HepG2 (cell line): Measurements from ENCODE around the gene RHBDD1. TPM values are rescaled to one million over a fixed set of nuclear protein-coding genes. Genes with fewer than 3 reads are reported as not detected.

Experiments used
- ATAC-seq: fragments of 200-7000 bp; cut with Tn5 transposase; 3 replicates; pipeline ENCODE4 v1.9.1; 2020; ENCODE audit warnings: mild to moderate bottlenecking, moderate library complexity
- BruUV-seq: library from RNA; stranded (reverse); fragments of 400-500 nt; replicated peaks from 2 replicates; lab custom pipeline; 2021; lab: Mats Ljungman, UMichigan
- CTCF ChIA-PET: fragments of 300-600 bp; formaldehyde crosslinking; extraction: SDS; loops from one replicate; lab custom pipeline; 2021; ENCODE audit warnings: low total read pairs, inconsistent platforms, low intra/inter-chr PET ratio; lab: Yijun Ruan, JAX
- POLR2A ChIA-PET: fragments of 350-600 bp; sonication (Branson Sonifier 250); formaldehyde crosslinking; loops from one replicate; lab custom pipeline; 2020; ENCODE audit warnings: antibody characterized with exemption, inconsistent platforms; lab: Yijun Ruan, JAX
- DNase-seq: peaks from one replicate; pipeline ENCODE4 v3.0.0-alpha.2; 2015; ENCODE audit warnings: low spot score
- FAIRE-seq: peaks from 3 replicates; lab custom pipeline; 2011; peaks lifted over from hg19 to GRCh38; lab: Jason Lieb, UNC
- H2AFZ ChIP-seq: one replicate; pipeline ENCODE4 v1.6.1; 2011; ENCODE audit warnings: low read length, inconsistent platforms
- H3K27ac ChIP-seq: fragments of 300-600 bp; 3 replicates; pipeline ENCODE4 v1.8.0; 2011; ENCODE audit warnings: mixed run types, mild to moderate bottlenecking, mixed read lengths, low read length, inconsistent platforms; ENCODE audit not compliant: insufficient read depth; ENCODE audit errors: extremely low read length
- H3K27me3 ChIP-seq, 2 experiments: fragments of 200-600 bp in 1 of 2; 2 replicates in 1 of 2; 3 replicates in 1 of 2; pipeline versions ENCODE4 v1.6.0 to v1.8.0; 2011; ENCODE audit warnings: low read length in 2 of 2, mild to moderate bottlenecking in 2 of 2, moderate library complexity in 2 of 2, inconsistent platforms in 1 of 2; ENCODE audit not compliant: insufficient read depth in 2 of 2, control insufficient read depth in 1 of 2
- H3K36me3 ChIP-seq, 2 experiments: fragments of 200-600 bp in 1 of 2; replicated peaks in 1 of 2; 2 replicates in 1 of 2; 3 replicates in 1 of 2; pipeline versions ENCODE4 v1.5.1 to v1.8.0; 2011; ENCODE audit warnings: low read length in 2 of 2, inconsistent platforms in 1 of 2; ENCODE audit not compliant: insufficient read depth in 2 of 2, control insufficient read depth in 1 of 2
- H3K4me1 ChIP-seq: 2 replicates; pipeline ENCODE4 v1.5.1; 2012; ENCODE audit warnings: low read length, inconsistent platforms; ENCODE audit not compliant: insufficient read depth
- H3K4me2 ChIP-seq: 2 replicates; pipeline ENCODE4 v1.6.0; 2011; ENCODE audit warnings: low read depth, low read length, inconsistent platforms
- H3K4me3 ChIP-seq, 3 experiments: fragments of 200-600 bp in 1 of 3; sonication (generic), shearing (Covaris generic) in 1 of 3; replicated peaks in 1 of 3; 2 replicates each; pipeline ENCODE4 v1.5.1; 2011 to 2016; ENCODE audit warnings: low read length in 3 of 3, inconsistent platforms in 2 of 3, low read depth in 2 of 3, mild to moderate bottlenecking in 2 of 3, control low read depth in 1 of 3, mixed read lengths in 1 of 3; ENCODE audit not compliant: insufficient read depth in 1 of 3
- H3K79me2 ChIP-seq: one replicate; pipeline ENCODE4 v1.6.1; 2011; ENCODE audit warnings: low read length, inconsistent platforms; ENCODE audit not compliant: insufficient read depth
- H3K9ac ChIP-seq: 2 replicates; pipeline ENCODE4 v1.6.0; 2011; ENCODE audit warnings: mild to moderate bottlenecking, low read depth, low read length, inconsistent platforms; ENCODE audit not compliant: insufficient read depth
- H3K9me3 ChIP-seq: 2 replicates; pipeline ENCODE4 v1.5.1; 2012; ENCODE audit warnings: mild to moderate bottlenecking, low read length
- H4K20me1 ChIP-seq: 2 replicates; pipeline ENCODE4 v1.6.0; 2011; ENCODE audit warnings: inconsistent platforms, mild to moderate bottlenecking, low read length, moderate library complexity; ENCODE audit not compliant: insufficient read depth
- ATF5 ChIP-seq: sonication (generic); formaldehyde crosslinking; IDR thresholded peaks from 2 replicates; pipeline ENCODE4 v1.4.0; 2020; ENCODE audit warnings: mild to moderate bottlenecking, low read depth, missing genetic modification reagents
- CSRNP1 ChIP-seq: sonication (generic); formaldehyde crosslinking; IDR thresholded peaks from 2 replicates; pipeline ENCODE4 v1.8.1; 2023; ENCODE audit warnings: mild to moderate bottlenecking, missing genetic modification reagents
- DMAP1 ChIP-seq: IDR thresholded peaks from 2 replicates; pipeline ENCODE4 v1.6.1; 2016
- ELF4 ChIP-seq: sonication (generic); formaldehyde crosslinking; IDR thresholded peaks from 2 replicates; pipeline ENCODE4 v1.5.0; 2020; ENCODE audit warnings: missing genetic modification reagents, mild to moderate bottlenecking, moderate library complexity, borderline replicate concordance
- MBD4 ChIP-seq: IDR thresholded peaks from 2 replicates; pipeline ENCODE4 v1.6.1; 2012; ENCODE audit warnings: low read length, inconsistent platforms, borderline replicate concordance
- MLXIP ChIP-seq: sonication (generic); formaldehyde crosslinking; IDR thresholded peaks from 2 replicates; pipeline ENCODE4 v1.9.0; 2021; ENCODE audit warnings: missing genetic modification reagents, borderline replicate concordance
- MTA1 ChIP-seq: sonication (generic); formaldehyde crosslinking; IDR thresholded peaks from 2 replicates; pipeline ENCODE4 v1.4.0; 2020; ENCODE audit warnings: missing genetic modification reagents, mild to moderate bottlenecking, borderline replicate concordance
- NR0B2 ChIP-seq: sonication (generic); formaldehyde crosslinking; IDR thresholded peaks from 2 replicates; pipeline ENCODE4 v1.4.0; 2020; ENCODE audit warnings: mild to moderate bottlenecking, missing genetic modification reagents
- PCBP1 ChIP-seq: fragments of 200-400 bp; formaldehyde crosslinking; IDR thresholded peaks from 2 replicates; pipeline ENCODE4 v1.6.1; 2017; ENCODE audit warnings: mild to moderate bottlenecking, low read depth, low read length, borderline replicate concordance
- PHF8 ChIP-seq: sonication (generic); formaldehyde crosslinking; IDR thresholded peaks from 2 replicates; pipeline ENCODE4 v1.5.0; 2020; ENCODE audit warnings: missing genetic modification reagents
- POLR2AphosphoS5 ChIP-seq: IDR thresholded peaks from 2 replicates; pipeline ENCODE4 v1.6.1; 2012; ENCODE audit warnings: low read depth, low read length
- RBM39 ChIP-seq: fragments of 200-400 bp; formaldehyde crosslinking; IDR thresholded peaks from one replicate; pipeline ENCODE4 v1.6.1; 2018; ENCODE audit warnings: antibody characterized with exemption, mild to moderate bottlenecking, low read depth, low read length; ENCODE audit not compliant: poor library complexity, severe bottlenecking
- RELA ChIP-seq: sonication (generic); formaldehyde crosslinking; IDR thresholded peaks from 2 replicates; pipeline ENCODE4 v1.4.0; 2020; ENCODE audit warnings: missing genetic modification reagents
- SMARCE1 ChIP-seq: fragments of 450-650 bp; IDR thresholded peaks from 2 replicates; pipeline ENCODE4 v1.6.1; 2017; ENCODE audit warnings: borderline replicate concordance
- TBX2 ChIP-seq: sonication (generic); formaldehyde crosslinking; IDR thresholded peaks from 2 replicates; pipeline ENCODE4 v1.5.0; 2020; ENCODE audit warnings: missing genetic modification reagents, mild to moderate bottlenecking, borderline replicate concordance
- THAP11 ChIP-seq: IDR thresholded peaks from 2 replicates; pipeline ENCODE4 v1.6.1; 2016; ENCODE audit warnings: missing biosample characterization, missing genetic modification reagents
- YEATS2 ChIP-seq: sonication (generic); formaldehyde crosslinking; IDR thresholded peaks from 2 replicates; pipeline ENCODE4 v1.4.0; 2020; ENCODE audit warnings: missing genetic modification reagents, borderline replicate concordance
- ZNF207 ChIP-seq: fragments of 450-650 bp; IDR thresholded peaks from 2 replicates; pipeline ENCODE4 v1.6.1; 2016; ENCODE audit warnings: antibody characterized with exemption, borderline replicate concordance
- ZNF326 ChIP-seq: sonication (generic); formaldehyde crosslinking; IDR thresholded peaks from 2 replicates; pipeline ENCODE4 v1.4.0; 2020; ENCODE audit warnings: missing genetic modification reagents, borderline replicate concordance
- ZNF598 ChIP-seq: sonication (generic); formaldehyde crosslinking; IDR thresholded peaks from 2 replicates; pipeline ENCODE4 v1.5.1; 2020; ENCODE audit warnings: mild to moderate bottlenecking, missing genetic modification reagents, borderline replicate concordance
- ZNF616 ChIP-seq: sonication (generic); formaldehyde crosslinking; IDR thresholded peaks from 2 replicates; pipeline ENCODE4 v1.5.0; 2020; ENCODE audit warnings: low read depth, mild to moderate bottlenecking, missing genetic modification reagents
- WGBS: methylation state at CpG from one replicate; pipeline ENCODE4 v1.1.6; 2017; ENCODE audit warnings: low lambda C conversion rate; 5-methylcytosine and 5-hydroxymethylcytosine counted together
- in situ Hi-C: cut with HindIII; loops from 2 replicates; pipeline ENCODE4 v1.10.0; 2017; ENCODE audit warnings: low pct_unique_long_range_greater_than_20kb; ENCODE audit not compliant: extremely low pct_ligation_motif_present
- intact Hi-C: fragments of 100-400 bp; cut with micrococcal nuclease; formaldehyde crosslinking; loops from one replicate; pipeline ENCODE4 v1.10.0; 2022; ENCODE audit not compliant: unreplicated experiment
- polyA plus RNA-seq, 8 experiments: library from polyadenylated mRNA; depleted of rRNA in 3 of 8; stranded (reverse) in 7 of 8; unstranded in 1 of 8; fragments of >200 nt; fragmentation: Illumina TruSeq in 4 of 8; extraction: Trizol in 4 of 8; gene quantifications; 2 replicates each; pipeline versions ENCODE4 v1.2.1 to v1.2.3, GENCODE V29; 2011 to 2016; ENCODE audit warnings: low read depth in 4 of 8, missing spikeins in 1 of 8, mixed read lengths in 1 of 8; ENCODE audit not compliant: insufficient read depth in 1 of 8
- total RNA-seq, 5 experiments: library from RNA; depleted of rRNA; stranded (reverse); fragments of >200 nt; fragmentation: Illumina TruSeq; extraction: Trizol; gene quantifications; 2 replicates each; pipeline ENCODE4 v1.2.3, GENCODE V29; 2016; ENCODE audit warnings: low read depth in 1 of 5

The RHBDD1 gene
- total and polyA plus RNA-seq, 2 of the 13 experiments (the other 11 are each of a cell fraction or from before 2014, with no cell fraction given), result 8.2 to 9.5 TPM

- TF ChIP-seq ZNF326 (CRISPR knock-in tag) (no peak), ELF4 (CRISPR knock-in tag) (no peak), ATF5 (no peak), PCBP1 (no peak), RBM39 (no peak), RELA (CRISPR knock-in tag) (no peak), PHF8 (no peak), SMARCE1 (no peak), MBD4 (no peak), ZNF616 (CRISPR knock-in tag) (no peak), NR0B2 (CRISPR knock-in tag) (no peak), THAP11 (CRISPR knock-in tag) (no peak)
- TF ChIP-seq, all 625 proteins: peak for 0
Measured at GRCh38 chr2:227030789-227031188, 194.9 kb downstream of the RHBDD1 start (continued).

GRCh38 chr2:227031379-227031778, 195.5 kb downstream of the RHBDD1 start:
- ATAC-seq, result no peak
- H3K4me2 ChIP-seq, result no peak overlapping the region
- no TSS peak for BruUV-seq
- no peak for DNase-seq
- in situ Hi-C loops, result no loop called here
- no peaks in the 10 kb centered on the region for H3K9me3 ChIP-seq
- no peaks in the 10 kb centered on the region for H3K36me3 ChIP-seq
- H3K79me2 ChIP-seq, result no peaks in the 10 kb centered on the region
- no peak overlapping the region for H3K4me3 ChIP-seq
- CTCF ChIA-PET, result no interaction called here
- no peaks in the 10 kb centered on the region for H3K4me1 ChIP-seq
- no peak overlapping the region for H2AFZ ChIP-seq
- H3K9ac ChIP-seq, result no peak overlapping the region
- POLR2A ChIA-PET, result no interaction called here
- H4K20me1 ChIP-seq, result no peaks in the 10 kb centered on the region
- no peaks in the 10 kb centered on the region; a peak in 2 of 5 replicates for H3K27me3 ChIP-seq
- no peak overlapping the region for H3K27ac ChIP-seq
- WGBS, result 5% methylated on average over 3 of the region's 3 CpGs
- intact Hi-C loops, result no loop called here
- no peak for FAIRE-seq
- TF ChIP-seq MTA1 (no peak), TBX2 (CRISPR knock-in tag) (no peak), ZNF207 (no peak), CSRNP1 (CRISPR knock-in tag) (no peak), POLR2AphosphoS5 (no peak), YEATS2 (no peak), ZNF598 (CRISPR knock-in tag) (no peak), DMAP1 (CRISPR knock-in tag) (no peak), MLXIP (CRISPR knock-in tag) (no peak)
